ENCODE results near the gene MREG.

MREG gene

DNA sequence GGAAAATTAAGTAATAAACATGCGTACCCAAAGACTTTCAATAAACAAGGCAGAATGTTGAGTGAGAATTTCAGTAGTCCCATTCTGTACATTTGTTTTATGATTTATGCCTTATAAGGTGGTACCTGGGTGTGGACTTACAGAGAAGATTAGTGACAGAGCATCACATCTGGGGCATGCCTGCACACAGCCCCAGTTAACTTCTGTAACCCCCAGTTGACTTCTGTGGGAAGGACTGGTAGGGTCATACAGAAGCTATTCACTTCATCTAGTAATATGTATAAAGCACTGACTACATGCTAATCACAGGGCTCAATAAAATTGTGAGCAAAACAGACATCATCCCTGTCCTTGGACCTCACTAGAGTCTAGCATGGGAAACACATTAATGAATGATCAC lies 16.1 kb downstream of the MREG start:
- no peak for TF ChIP-seq TAF1 (IDR thresholded peaks at IDR 0.05; ENCODE audit: borderline replicate concordance, insufficient read depth, low read length)
- TF ChIP-seq FOXP2 (optimal IDR thresholded peaks at IDR 0.05; ENCODE audit: borderline replicate concordance, extremely low read depth, extremely low read length, insufficient read depth), result no peak
- TF ChIP-seq, protein P1, sequence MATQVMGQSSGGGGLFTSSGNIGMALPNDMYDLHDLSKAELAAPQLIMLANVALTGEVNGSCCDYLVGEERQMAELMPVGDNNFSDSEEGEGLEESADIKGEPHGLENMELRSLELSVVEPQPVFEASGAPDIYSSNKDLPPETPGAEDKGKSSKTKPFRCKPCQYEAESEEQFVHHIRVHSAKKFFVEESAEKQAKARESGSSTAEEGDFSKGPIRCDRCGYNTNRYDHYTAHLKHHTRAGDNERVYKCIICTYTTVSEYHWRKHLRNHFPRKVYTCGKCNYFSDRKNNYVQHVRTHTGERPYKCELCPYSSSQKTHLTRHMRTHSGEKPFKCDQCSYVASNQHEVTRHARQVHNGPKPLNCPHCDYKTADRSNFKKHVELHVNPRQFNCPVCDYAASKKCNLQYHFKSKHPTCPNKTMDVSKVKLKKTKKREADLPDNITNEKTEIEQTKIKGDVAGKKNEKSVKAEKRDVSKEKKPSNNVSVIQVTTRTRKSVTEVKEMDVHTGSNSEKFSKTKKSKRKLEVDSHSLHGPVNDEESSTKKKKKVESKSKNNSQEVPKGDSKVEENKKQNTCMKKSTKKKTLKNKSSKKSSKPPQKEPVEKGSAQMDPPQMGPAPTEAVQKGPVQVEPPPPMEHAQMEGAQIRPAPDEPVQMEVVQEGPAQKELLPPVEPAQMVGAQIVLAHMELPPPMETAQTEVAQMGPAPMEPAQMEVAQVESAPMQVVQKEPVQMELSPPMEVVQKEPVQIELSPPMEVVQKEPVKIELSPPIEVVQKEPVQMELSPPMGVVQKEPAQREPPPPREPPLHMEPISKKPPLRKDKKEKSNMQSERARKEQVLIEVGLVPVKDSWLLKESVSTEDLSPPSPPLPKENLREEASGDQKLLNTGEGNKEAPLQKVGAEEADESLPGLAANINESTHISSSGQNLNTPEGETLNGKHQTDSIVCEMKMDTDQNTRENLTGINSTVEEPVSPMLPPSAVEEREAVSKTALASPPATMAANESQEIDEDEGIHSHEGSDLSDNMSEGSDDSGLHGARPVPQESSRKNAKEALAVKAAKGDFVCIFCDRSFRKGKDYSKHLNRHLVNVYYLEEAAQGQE (IDR thresholded peaks at IDR 0.05; ENCODE audit: insufficient read depth in 1 of 2, low read depth in 2 of 2, low read length in 2 of 2), result no peak
- TF ChIP-seq POLR2AphosphoS5 (IDR thresholded peaks at IDR 0.05; ENCODE audit: low read depth, low read length), result no peak
- no peak for TF ChIP-seq SIN3A (IDR thresholded peaks at IDR 0.05; ENCODE audit: borderline replicate concordance, insufficient read depth, low read length)

DNA sequence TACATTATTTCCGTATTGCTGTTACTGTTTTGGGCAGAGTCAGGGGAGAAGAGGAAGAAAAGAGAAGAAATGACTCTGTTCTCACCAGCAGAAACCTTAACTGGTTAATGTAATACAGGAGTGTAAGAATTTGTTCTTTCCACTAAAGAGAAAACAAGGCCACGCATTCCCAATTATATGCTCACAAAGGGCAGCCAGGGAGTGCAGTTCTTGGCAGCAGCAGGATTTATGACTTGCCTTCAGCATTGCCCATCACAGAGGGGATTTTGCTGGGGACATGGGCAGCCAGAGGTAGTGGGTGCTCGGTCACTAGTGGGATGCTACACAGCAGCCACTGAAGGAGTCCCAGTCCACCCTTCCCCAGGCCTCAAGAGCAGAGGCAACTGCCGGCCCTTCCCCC lies 18.4 kb downstream of the MREG start:
- TF ChIP-seq POLR2AphosphoS5 (IDR thresholded peaks at IDR 0.05; ENCODE audit: low read depth, low read length) (no peak), SIN3A (IDR thresholded peaks at IDR 0.05; ENCODE audit: borderline replicate concordance, insufficient read depth, low read length) (no peak), TAF1 (IDR thresholded peaks at IDR 0.05; ENCODE audit: borderline replicate concordance, insufficient read depth, low read length) (no peak), FOXP2 (optimal IDR thresholded peaks at IDR 0.05; ENCODE audit: borderline replicate concordance, extremely low read depth, extremely low read length, insufficient read depth) (no peak)
- TF ChIP-seq, protein P1 (IDR thresholded peaks at IDR 0.05; ENCODE audit: insufficient read depth in 1 of 2, low read depth in 2 of 2, low read length in 2 of 2), result no peak

DNA sequence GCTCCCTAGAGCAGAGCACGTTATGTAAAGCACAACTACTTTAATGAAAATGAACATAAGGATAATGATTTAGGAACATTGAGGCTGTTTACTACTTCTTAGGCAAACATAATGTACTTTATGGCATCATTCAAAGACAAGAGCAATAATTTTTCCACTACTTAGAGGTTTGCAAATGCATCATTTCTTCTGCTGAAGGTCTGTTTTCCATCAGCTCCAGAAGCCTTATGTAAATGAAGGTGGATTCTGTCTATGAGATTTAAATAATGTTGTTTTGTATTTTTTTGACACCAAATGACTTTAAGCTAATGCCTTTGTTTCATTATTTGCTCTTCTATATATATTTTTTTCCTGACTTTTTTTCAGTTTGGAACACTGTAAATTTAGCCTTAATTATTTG lies 28.1 kb downstream of the MREG start:
- TF ChIP-seq POLR2AphosphoS5 (IDR thresholded peaks at IDR 0.05; ENCODE audit: low read depth, low read length), result no peak
- TF ChIP-seq FOXP2 (optimal IDR thresholded peaks at IDR 0.05; ENCODE audit: borderline replicate concordance, extremely low read depth, extremely low read length, insufficient read depth), result no peak
- no peak for TF ChIP-seq SIN3A (IDR thresholded peaks at IDR 0.05; ENCODE audit: borderline replicate concordance, insufficient read depth, low read length)
- TF ChIP-seq TAF1 (IDR thresholded peaks at IDR 0.05; ENCODE audit: borderline replicate concordance, insufficient read depth, low read length), result no peak
- TF ChIP-seq, protein P1 (IDR thresholded peaks at IDR 0.05; ENCODE audit: insufficient read depth in 1 of 2, low read depth in 2 of 2, low read length in 2 of 2), result no peak

DNA sequence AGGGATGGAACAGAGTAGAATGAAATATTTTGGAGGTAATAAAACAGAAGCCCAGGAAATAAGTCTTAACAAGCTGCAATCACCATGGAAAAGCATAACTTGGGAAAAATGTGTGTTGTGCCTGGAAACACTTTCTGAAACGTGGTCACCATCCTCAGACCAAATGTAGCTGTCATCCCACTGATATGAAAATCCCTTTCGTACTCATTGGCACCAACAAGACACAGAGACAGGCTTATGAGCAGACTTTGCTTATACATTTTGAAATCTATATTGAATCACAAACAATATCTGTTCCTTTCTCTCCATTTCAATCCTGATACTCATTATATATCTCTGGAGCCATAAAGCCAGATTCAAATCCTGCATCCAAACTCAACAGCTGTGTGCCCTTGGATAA lies 28.7 kb downstream of the MREG start:
- no peak for TF ChIP-seq FOXP2 (optimal IDR thresholded peaks at IDR 0.05; ENCODE audit: borderline replicate concordance, extremely low read depth, extremely low read length, insufficient read depth)

GRCh38 chr2:215983581-215984351 lies 29.6 kb downstream of the MREG start:
- TF ChIP-seq, protein P1 (IDR thresholded peaks at IDR 0.05; ENCODE audit: insufficient read depth in 1 of 2, low read depth in 2 of 2, low read length in 2 of 2), result no peak
- TF ChIP-seq TAF1 (IDR thresholded peaks at IDR 0.05; ENCODE audit: borderline replicate concordance, insufficient read depth, low read length), result no peak

Measured in PFSK-1 (cell line).